CD14-positive monocyte (primary cell): ENCODE data around the gene SLC2A9. TPM values are rescaled to one million over a fixed set of nuclear protein-coding genes. Genes with fewer than 3 reads are reported as not detected.
A peak's percentile ranks its signal among the peaks of the same experiment; 100 is the strongest.

Experiments used
- DNase-seq, 3 donors: peaks; one replicate each; pipeline ENCODE4 v3.0.0-alpha.2; 2011 to 2022
- H2AFZ ChIP-seq: 2 replicates; pipeline ENCODE4 v1.6.0; 2012; ENCODE audit warnings: mild to moderate bottlenecking, low read depth, low read length, inconsistent platforms; ENCODE audit not compliant: insufficient read depth, poor library complexity, severe bottlenecking
- H3K27ac ChIP-seq, 2 donors: 1 replicate in 1 of 2; 2 replicates in 1 of 2; pipeline ENCODE4 v1.5.1; 2012 to 2013; ENCODE audit warnings: low read length in 2 of 2, control low read depth in 1 of 2, inconsistent platforms in 1 of 2, low read depth in 1 of 2, mild to moderate bottlenecking in 1 of 2
- H3K27me3 ChIP-seq, 2 donors: one replicate each; pipeline versions ENCODE4 v1.6.0 to v1.6.1; 2011 to 2013; ENCODE audit warnings: low read length in 2 of 2; ENCODE audit not compliant: control insufficient read depth in 2 of 2, insufficient read depth in 2 of 2
- H3K36me3 ChIP-seq, 2 donors: replicated peaks in 1 of 2; 1 replicate in 1 of 2; 2 replicates in 1 of 2; pipeline versions ENCODE4 v1.5.1 to v1.6.1; 2012 to 2013; ENCODE audit warnings: low read length in 2 of 2, control low read depth in 1 of 2, inconsistent platforms in 1 of 2, mild to moderate bottlenecking in 1 of 2; ENCODE audit not compliant: insufficient read depth in 2 of 2, control insufficient read depth in 1 of 2
- H3K4me1 ChIP-seq, 2 donors: 1 replicate in 1 of 2; 2 replicates in 1 of 2; pipeline versions ENCODE4 v1.5.1 to v1.6.1; 2012 to 2013; ENCODE audit warnings: low read length in 2 of 2, control low read depth in 1 of 2, inconsistent platforms in 1 of 2, mild to moderate bottlenecking in 1 of 2, moderate library complexity in 1 of 2; ENCODE audit not compliant: insufficient read depth in 2 of 2, control insufficient read depth in 1 of 2
- H3K4me2 ChIP-seq: replicated peaks from 2 replicates; pipeline ENCODE3; 2012; ENCODE audit warnings: low read length, moderate library complexity, mild to moderate bottlenecking; ENCODE audit not compliant: poor library complexity, severe bottlenecking; ENCODE audit errors: extremely low read depth
- H3K4me3 ChIP-seq, 3 experiments: fragments of 200-600 bp in 1 of 3; sonication (generic) in 1 of 3; replicated peaks in 1 of 3; 1 replicate in 2 of 3; 2 replicates in 1 of 3; pipeline ENCODE4 v1.5.1; 2011 to 2013; ENCODE audit warnings: low read length in 3 of 3, mild to moderate bottlenecking in 3 of 3, control low read depth in 2 of 3, low read depth in 2 of 3, inconsistent platforms in 1 of 3, moderate library complexity in 1 of 3
- H3K79me2 ChIP-seq: 2 replicates; pipeline ENCODE4 v1.6.0; 2012; ENCODE audit warnings: mild to moderate bottlenecking, control low read depth, inconsistent platforms, low read length, moderate library complexity; ENCODE audit not compliant: insufficient read depth
- H3K9ac ChIP-seq: 2 replicates; pipeline ENCODE4 v1.6.0; 2017; ENCODE audit warnings: low read length, mild to moderate bottlenecking; ENCODE audit not compliant: insufficient read depth, poor library complexity, severe bottlenecking
- H3K9me3 ChIP-seq, 2 donors: replicated peaks in 1 of 2; 1 replicate in 1 of 2; 2 replicates in 1 of 2; pipeline versions ENCODE4 v1.5.1 to v1.6.1; 2012 to 2013; ENCODE audit warnings: low read length in 2 of 2, control low read depth in 1 of 2; ENCODE audit not compliant: control insufficient read depth in 1 of 2, insufficient read depth in 1 of 2
- H4K20me1 ChIP-seq: 2 replicates; pipeline ENCODE4 v1.6.0; 2012; ENCODE audit warnings: mild to moderate bottlenecking, low read length, control low read depth, moderate library complexity; ENCODE audit not compliant: insufficient read depth
- H3K27ac Mint-ChIP-seq, 7 donors: one replicate each; pipeline ENCODE4 v1.8.0; 2020; ENCODE audit warnings: mild to moderate bottlenecking in 7 of 7, mixed read lengths in 7 of 7, moderate library complexity in 6 of 7, inconsistent platforms in 2 of 7
- H3K27me3 Mint-ChIP-seq, 3 donors: one replicate each; pipeline ENCODE4 v1.8.0; 2021 to 2022; ENCODE audit warnings: low read depth in 3 of 3, mild to moderate bottlenecking in 3 of 3, mixed read lengths in 3 of 3, moderate library complexity in 3 of 3, inconsistent platforms in 1 of 3
- H3K36me3 Mint-ChIP-seq, 2 donors: one replicate each; pipeline ENCODE4 v1.8.0; 2020; ENCODE audit warnings: mixed read lengths in 2 of 2, inconsistent platforms in 1 of 2, mild to moderate bottlenecking in 1 of 2
- H3K4me1 Mint-ChIP-seq: one replicate; pipeline ENCODE4 v1.8.0; 2020; ENCODE audit warnings: mild to moderate bottlenecking, mixed read lengths
- H3K4me3 Mint-ChIP-seq, 2 donors: one replicate each; pipeline ENCODE4 v1.8.0; 2020; ENCODE audit warnings: mild to moderate bottlenecking in 2 of 2, mixed read lengths in 2 of 2, moderate library complexity in 1 of 2
- H3K9me3 Mint-ChIP-seq, 7 donors: one replicate each; pipeline ENCODE4 v1.8.0; 2020 to 2022; ENCODE audit warnings: mixed read lengths in 7 of 7, mild to moderate bottlenecking in 6 of 7, moderate library complexity in 6 of 7, inconsistent platforms in 2 of 7
- CTCF ChIP-seq: fragments of 200-600 bp; IDR thresholded peaks from one replicate; pipeline ENCODE4 v1.8.0; 2022; ENCODE audit warnings: antibody characterized with exemption, mild to moderate bottlenecking
- WGBS: methylation state at CpG from one replicate; pipeline ENCODE4 v1.1.5; 2013; ENCODE audit warnings: missing lambda C conversion rate; ENCODE audit not compliant: insufficient coverage; 5-methylcytosine and 5-hydroxymethylcytosine counted together
- intact Hi-C, 2 donors: fragments of 100-400 bp; cut with micrococcal nuclease; formaldehyde crosslinking; loops; one replicate each; pipeline versions ENCODE4 v1.15.0 to v1.15.1; 2023
- polyA plus RNA-seq, 3 donors: library from polyadenylated mRNA; depleted of rRNA in 1 of 3; unstranded in 2 of 3; stranded (reverse) in 1 of 3; fragments of 300-500 nt in 2 of 3; fragments of >200 nt in 1 of 3; fragmentation: Illumina TruSeq in 2 of 3; gene quantifications; 1 replicate in 2 of 3; 2 replicates in 1 of 3; pipeline ENCODE4 v1.2.3, GENCODE V29; 2012 to 2021

Gene SLC2A9
- polyA plus RNA-seq, 3 donors: 27.3 to 38.6 (median 34.7) TPM

- H3K4me2 ChIP-seq: no peak overlapping the region
Measured at GRCh38 chr4:9895333-9895705, 126.0 kb downstream of the SLC2A9 start.

DNA sequence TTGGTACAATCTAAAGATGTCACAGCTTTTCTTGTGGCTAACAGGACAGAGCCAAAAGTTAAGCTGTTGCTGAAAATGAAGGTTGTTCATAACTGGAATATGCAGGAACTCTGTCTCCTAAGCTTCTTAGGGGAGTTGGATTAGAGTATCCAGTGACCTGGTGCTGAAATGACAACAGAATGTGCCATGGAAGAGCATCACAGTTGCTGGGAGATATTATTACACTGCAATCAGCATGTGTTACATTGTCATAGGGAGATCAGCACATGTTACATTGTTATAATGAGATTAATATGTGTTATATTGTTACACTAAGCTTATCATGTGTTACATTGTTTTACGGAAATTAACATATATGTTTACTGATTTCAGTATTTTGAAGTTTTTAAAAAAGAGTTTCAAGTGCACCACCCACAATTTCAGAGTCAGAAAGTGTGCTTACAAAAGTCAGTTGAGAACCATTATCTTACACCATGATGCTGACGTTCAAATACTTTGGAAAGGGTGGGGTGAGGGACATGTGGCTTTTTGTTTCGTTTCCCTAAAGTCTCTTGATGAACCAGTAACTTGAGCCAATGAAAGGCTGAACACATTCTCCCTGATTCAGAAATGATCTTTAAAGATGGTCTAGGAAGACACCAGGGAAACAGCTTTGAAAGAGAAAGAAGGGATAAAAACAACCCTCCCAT, 126.5 kb downstream of the SLC2A9 start:
- Mint-ChIP-seq H3K9me3 (no peaks in the 10 kb centered on the region), H3K27ac (peak overlapping the region in 4 of 7 donors; percentile 39 to 75 (median 72)), H3K4me1 (peaks cover 3% of the 10 kb centered on the region), H3K36me3 (peaks cover 38 to 40% of the 10 kb centered on the region in 2 donors), H3K4me3 (no peak overlapping the region), H3K27me3 (no peaks in the 10 kb centered on the region)
- Histone ChIP-seq H3K4me1 (peaks cover 0 to 7% of the 10 kb centered on the region in 2 donors), H3K27ac (no peak overlapping the region), H3K9me3 (no peaks in the 10 kb centered on the region), H3K36me3 (peaks cover 15 to 62% of the 10 kb centered on the region in 2 donors), H2AFZ (no peak overlapping the region), H3K4me3 (no peak overlapping the region), H3K9ac (no peak overlapping the region), H3K79me2 (no peaks in the 10 kb centered on the region), H4K20me1 (no peaks in the 10 kb centered on the region), H3K4me2 (no peak overlapping the region), H3K27me3 (no peaks in the 10 kb centered on the region)
- TF ChIP-seq CTCF: no peak
- DNase-seq: peak in 2 of 3 donors; percentile 38 to 42
- no CpG with 5 or more reads among the region's 3 CpGs for WGBS
- intact Hi-C loops: no loop called here

More at GRCh38 chr4:9895333-9895705, 126.0 kb downstream of the SLC2A9 start:
- Histone ChIP-seq H3K9ac (no peak overlapping the region), H3K27me3 (no peaks in the 10 kb centered on the region), H2AFZ (no peak overlapping the region), H3K4me1 (peaks cover 0 to 7% of the 10 kb centered on the region in 2 donors), H4K20me1 (no peaks in the 10 kb centered on the region), H3K4me3 (no peak overlapping the region), H3K36me3 (peaks cover 14 to 56% of the 10 kb centered on the region in 2 donors), H3K79me2 (no peaks in the 10 kb centered on the region), H3K27ac (no peak overlapping the region), H3K9me3 (no peaks in the 10 kb centered on the region)
- intact Hi-C loops: no loop called here
- Mint-ChIP-seq H3K27ac (peak overlapping the region in 5 of 7 donors; percentile 12 to 75 (median 70)), H3K36me3 (peaks cover 36 to 39% of the 10 kb centered on the region in 2 donors), H3K4me3 (no peak overlapping the region), H3K27me3 (no peaks in the 10 kb centered on the region), H3K4me1 (peaks cover 3% of the 10 kb centered on the region), H3K9me3 (peaks cover 0 to 3% (median 0%) of the 10 kb centered on the region in 7 donors)
- no peak for DNase-seq
- TF ChIP-seq CTCF: no peak
- WGBS: 86% methylated on average over 2 of the region's 4 CpGs
